ENCODE results near the gene DOCK7. TPM values are rescaled to one million over a fixed set of nuclear protein-coding genes. Genes with fewer than 3 reads are reported as not detected.

The DOCK7 gene
- total and polyA plus RNA-seq, 4 experiments from 2014 or later: 4.3 to 20.8 (median 11.0) TPM

DNA sequence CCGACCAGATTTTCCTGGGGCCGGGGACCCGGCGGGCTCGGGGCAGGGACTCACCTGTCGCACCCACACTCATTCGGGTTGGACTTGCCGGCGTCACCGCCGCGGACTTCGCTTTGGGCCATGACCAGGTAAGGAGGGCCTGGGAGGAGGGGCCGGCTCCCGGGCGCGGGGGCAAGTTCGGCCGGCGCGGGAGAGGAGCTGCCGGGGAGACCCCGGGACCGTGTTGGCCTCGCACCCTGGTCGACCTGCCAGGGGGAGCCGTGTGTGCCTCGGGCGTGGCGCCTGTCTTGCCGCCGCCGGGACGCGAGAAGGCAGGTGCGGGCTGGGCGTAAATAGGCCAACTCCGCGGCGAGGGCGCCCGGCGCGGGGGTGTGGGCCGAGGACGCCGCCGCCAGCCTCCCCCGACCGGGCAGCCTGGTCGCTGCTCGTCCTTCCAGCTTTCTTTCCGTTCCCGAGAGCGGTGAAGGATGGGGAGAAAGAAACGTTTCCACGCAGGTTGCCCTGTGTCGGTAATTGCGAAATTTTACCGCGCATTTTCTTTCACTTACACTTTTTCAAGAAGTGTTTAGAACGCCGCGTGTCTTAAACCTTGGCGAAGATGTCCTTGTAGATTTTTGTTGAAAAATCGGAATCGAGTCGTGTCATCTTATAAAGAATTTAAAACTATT, 250.8 kb downstream of the DOCK7 start:
- H3K9me3 ChIP-seq (ENCODE audit: control insufficient read depth in 1 of 2, low read length in 2 of 2): no peaks in the 10 kb centered on the region
- ChIA-PET POLR2A (ENCODE audit: partially characterized antibody) (interaction anchor here (0.6 to 2.0 kb wide), 6 partner anchors 10 to 929 kb away, joined by 3 to 11 read pairs (median 4); partner anchors contain the start of gene ATG4C), CTCF (ENCODE audit: partially characterized antibody) (interaction anchor here (1.1 kb wide), 1 partner anchor 10 kb away, joined by 3 read pairs; no protein-coding TSS in a partner anchor)
- Mint-ChIP-seq H3K4me3 (peak overlapping the region; percentile 87 to 97 (median 96)), H3K36me3 (peaks cover 13 to 33% of the 10 kb centered on the region in 2 donors), H3K9me3 (peaks cover 0 to 3% (median 0%) of the 10 kb centered on the region in 8 donors), H3K27ac (peak overlapping the region; percentile 75 to 99 (median 92)), H3K27me3 (peaks cover 0 to 2% of the 10 kb centered on the region in 2 donors), H3K4me1 (peaks cover 26 to 62% (median 39%) of the 10 kb centered on the region in 4 donors)
- no peaks in the 10 kb centered on the region for H3K27me3 ChIP-seq (ENCODE audit: insufficient read depth, low read length)
- H3K27ac ChIP-seq (ENCODE audit: low read depth, low read length): peak overlapping the region; percentile 97
- H3K36me3 ChIP-seq (ENCODE audit: insufficient read depth, low read length): peaks cover 11% of the 10 kb centered on the region
- H3K4me3 ChIP-seq (ENCODE audit: low read length in 2 of 2): peak overlapping the region; percentile 84 to 97
- H3K4me1 ChIP-seq (ENCODE audit: insufficient read depth, low read length): peaks cover 45% of the 10 kb centered on the region
- intact Hi-C loops (cut with micrococcal nuclease): loop anchor here (2.0 to 5.0 kb wide), 4 partner anchors 250 to 1359 kb away; partner anchors contain the start of genes ALG6 and DOCK7
- DNase-seq: peak; percentile 39 to 65 (median 51)

DNA sequence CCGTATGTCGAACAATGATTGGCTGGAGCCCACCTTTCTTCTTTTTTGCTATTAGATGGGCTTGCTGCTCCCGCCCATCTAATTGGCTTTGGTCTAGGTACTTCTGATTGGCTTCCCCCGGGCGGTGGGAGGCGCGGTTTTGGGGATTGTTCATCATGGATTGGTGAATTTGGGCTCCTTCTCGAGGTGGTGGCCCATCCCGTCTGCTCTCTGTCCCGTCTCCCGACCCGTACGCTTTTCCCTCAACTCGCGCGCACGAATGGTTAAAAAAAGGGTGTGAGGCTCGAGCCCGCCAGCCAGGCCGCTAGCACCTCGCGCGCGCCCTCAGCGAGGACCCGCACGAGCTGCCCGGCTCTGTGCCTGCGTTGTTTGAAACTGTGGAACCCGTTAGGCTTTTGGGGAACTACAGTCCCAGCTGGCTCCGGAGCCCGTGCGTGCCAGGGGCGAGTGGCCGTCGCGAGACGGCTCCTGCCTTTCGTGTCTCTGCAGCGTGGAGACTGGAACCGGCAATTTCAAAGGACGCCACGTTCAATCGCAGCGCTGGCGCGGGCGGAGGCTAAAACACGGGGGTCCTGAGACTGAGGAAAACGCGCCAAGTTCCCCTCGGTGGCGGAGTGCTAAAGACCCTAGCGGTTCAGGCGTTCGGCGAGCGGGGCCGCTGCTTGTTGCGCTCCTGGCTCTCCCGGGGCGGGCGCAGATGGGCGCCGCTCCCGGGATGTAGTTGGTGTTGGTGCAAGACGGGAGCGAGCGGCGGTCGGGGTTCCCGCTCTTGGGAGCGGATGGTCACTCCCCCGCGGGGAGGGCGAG, 251.5 kb downstream of the DOCK7 start, which contains the start of gene USP1:
TSS of gene USP1 (plus strand) at position 584 of the 807 bp plus-strand sequence. CDS start 2,819 bp downstream, outside the sequence.
- H3K4me1 ChIP-seq (ENCODE audit: insufficient read depth, low read length): peaks cover 43% of the 10 kb centered on the region

DNA sequence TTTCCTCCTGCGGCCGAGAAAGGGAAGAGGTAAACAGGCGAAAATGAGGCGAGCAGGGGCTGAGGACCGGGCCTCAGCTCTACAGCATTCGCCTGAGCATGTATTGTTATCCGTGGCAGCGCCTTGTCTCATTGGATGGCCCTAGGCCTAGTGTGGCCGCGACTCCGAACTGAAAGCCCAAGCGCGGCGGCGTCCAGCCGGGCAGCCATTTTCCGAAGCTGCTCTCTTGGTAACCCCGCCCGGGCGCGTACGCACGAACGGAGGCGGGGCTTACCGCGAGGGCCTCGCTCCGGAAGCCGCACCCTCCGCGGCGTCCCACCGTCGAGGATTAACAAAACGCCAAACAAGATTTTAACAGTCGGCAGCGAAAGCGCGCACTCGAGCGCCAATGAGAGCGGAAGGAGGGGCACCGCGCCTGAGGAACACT, 252.1 kb downstream of the DOCK7 start:
- ChIA-PET POLR2A (ENCODE audit: partially characterized antibody) (interaction anchor here (0.6 to 2.1 kb wide), 16 partner anchors 10 to 1157 kb away, joined by 3 to 14 read pairs (median 4); partner anchors contain the start of genes ATG4C, EFCAB7 and PGM1), CTCF (ENCODE audit: partially characterized antibody) (interaction anchor here (1.1 to 1.4 kb wide), 3 partner anchors 11 to 310 kb away, joined by 3 to 4 read pairs (median 3); partner anchors contain the start of gene DOCK7)
- Histone ChIP-seq H3K27me3 (ENCODE audit: insufficient read depth, low read length) (no peaks in the 10 kb centered on the region), H3K36me3 (ENCODE audit: insufficient read depth, low read length) (no peaks in the 10 kb centered on the region), H3K4me3 (ENCODE audit: low read length in 2 of 2) (peak overlapping the region; percentile 55 to 94), H3K27ac (ENCODE audit: low read depth, low read length) (peak overlapping the region; percentile 97), H3K9me3 (ENCODE audit: control insufficient read depth in 1 of 2, low read length in 2 of 2) (no peaks in the 10 kb centered on the region), H3K4me1 (ENCODE audit: insufficient read depth, low read length) (peaks cover 38% of the 10 kb centered on the region)
- H3K9me3 Mint-ChIP-seq: peaks cover 0 to 3% (median 0%) of the 10 kb centered on the region in 8 donors
- H3K27ac Mint-ChIP-seq: peak overlapping the region; percentile 97 to 100 (median 99)
- intact Hi-C loops (cut with micrococcal nuclease): loop anchor here (1.0 to 5.0 kb wide), 6 partner anchors 251 to 1357 kb away; partner anchors contain the start of genes ALG6, ATG4C, DOCK7 and EFCAB7
- peak in 2 of 5 donors; percentile 96 to 100 for DNase-seq
- H3K27me3 Mint-ChIP-seq: peaks cover 0 to 2% of the 10 kb centered on the region in 2 donors
- peaks cover 23 to 52% (median 33%) of the 10 kb centered on the region in 4 donors for H3K4me1 Mint-ChIP-seq
- H3K4me3 Mint-ChIP-seq: peak overlapping the region; percentile 87 to 97 (median 96)
- peaks cover 7 to 21% of the 10 kb centered on the region in 2 donors for H3K36me3 Mint-ChIP-seq

More for the DNA sequence above, 251.5 kb downstream of the DOCK7 start, which contains the start of gene USP1:
- peaks cover 8 to 27% of the 10 kb centered on the region in 2 donors for H3K36me3 Mint-ChIP-seq
- Histone ChIP-seq H3K27ac (ENCODE audit: low read depth, low read length) (peak within 1 kb of the TSS; percentile 97), H3K4me3 (ENCODE audit: low read length in 2 of 2) (peak within 1 kb of the TSS; percentile 84 to 97), H3K9me3 (ENCODE audit: control insufficient read depth in 1 of 2, low read length in 2 of 2) (no peaks in the 10 kb centered on the region), H3K27me3 (ENCODE audit: insufficient read depth, low read length) (no peaks in the 10 kb centered on the region), H3K36me3 (ENCODE audit: insufficient read depth, low read length) (peaks cover 3% of the 10 kb centered on the region)
- H3K27ac Mint-ChIP-seq: peak within 1 kb of the TSS; percentile 97 to 100 (median 99)
- ChIA-PET CTCF (ENCODE audit: partially characterized antibody) (interaction anchor here (1.1 to 1.4 kb wide), 3 partner anchors 11 to 310 kb away, joined by 3 to 4 read pairs (median 3); partner anchors contain the start of gene DOCK7), POLR2A (ENCODE audit: partially characterized antibody) (interaction anchor here (0.6 to 2.1 kb wide), 15 partner anchors 9 to 1157 kb away, joined by 3 to 14 read pairs (median 4); partner anchors contain the start of genes ATG4C and PGM1)
- H3K4me3 Mint-ChIP-seq: peak within 1 kb of the TSS; percentile 87 to 97 (median 96)
- H3K27me3 Mint-ChIP-seq: peaks cover 0 to 2% of the 10 kb centered on the region in 2 donors
- H3K9me3 Mint-ChIP-seq: peaks cover 0 to 3% (median 0%) of the 10 kb centered on the region in 8 donors
- H3K4me1 Mint-ChIP-seq: peaks cover 24 to 57% (median 36%) of the 10 kb centered on the region in 4 donors
- peak in 4 of 5 donors; percentile 98 to 100 (median 99) for DNase-seq
- intact Hi-C loops (cut with micrococcal nuclease): loop anchor here (1.0 to 5.0 kb wide), 6 partner anchors 251 to 1358 kb away; partner anchors contain the start of genes ALG6, ATG4C, DOCK7 and EFCAB7

DNA sequence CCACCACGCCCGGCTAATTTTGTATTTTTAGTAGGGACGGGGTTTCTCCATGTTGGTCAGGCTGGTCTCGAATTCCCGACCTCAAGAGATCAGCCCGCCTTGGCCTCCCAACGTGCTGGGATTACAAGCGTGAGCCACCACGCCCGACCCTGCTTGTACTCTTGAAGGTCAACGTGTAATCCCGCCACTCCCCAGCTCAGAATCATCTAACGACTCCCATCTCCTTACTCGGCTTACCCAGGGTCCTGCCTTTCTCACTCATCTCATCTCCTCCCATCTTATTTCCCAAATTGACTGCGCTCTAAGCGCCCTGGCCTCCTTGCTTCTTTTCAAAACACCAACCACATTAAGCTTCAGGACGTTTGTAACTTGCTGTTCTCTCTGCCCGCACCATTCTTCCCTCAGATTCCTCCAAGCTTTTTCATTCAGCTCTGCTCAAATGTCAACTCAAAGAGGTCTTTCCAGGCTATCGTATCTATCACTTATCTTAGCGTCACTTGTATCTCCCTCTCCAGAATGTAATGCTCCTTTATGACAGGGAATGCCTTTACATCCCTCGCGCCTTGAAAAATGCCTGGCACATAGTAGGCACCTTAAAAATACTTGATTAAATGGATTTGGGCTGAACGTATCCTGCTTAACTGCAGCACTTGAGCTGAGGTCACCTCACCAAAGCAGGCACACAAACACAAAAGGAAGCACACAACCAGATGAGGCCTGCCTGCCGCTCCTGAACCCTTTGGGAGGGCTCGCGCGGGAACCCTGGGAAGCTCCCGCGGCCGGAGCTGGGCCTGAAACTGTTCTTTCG, 252.8 kb downstream of the DOCK7 start:
- H3K9me3 Mint-ChIP-seq: peaks cover 0 to 3% (median 0%) of the 10 kb centered on the region in 8 donors
- peaks cover 4 to 18% of the 10 kb centered on the region in 2 donors for H3K36me3 Mint-ChIP-seq
- intact Hi-C loops (cut with micrococcal nuclease): loop anchor here (1.0 to 5.0 kb wide), 6 partner anchors 252 to 1357 kb away; partner anchors contain the start of genes ALG6, ATG4C, DOCK7 and EFCAB7
- peak overlapping the region; percentile 55 to 94 for H3K4me3 ChIP-seq (ENCODE audit: low read length in 2 of 2)
- peaks cover 32% of the 10 kb centered on the region for H3K4me1 ChIP-seq (ENCODE audit: insufficient read depth, low read length)
- ChIA-PET POLR2A (ENCODE audit: partially characterized antibody) (interaction anchor here (0.8 to 2.1 kb wide), 15 partner anchors 10 to 1216 kb away, joined by 3 to 14 read pairs (median 4); partner anchors contain the start of genes ATG4C, EFCAB7 and PGM1), CTCF (ENCODE audit: partially characterized antibody) (interaction anchor here (1.4 kb wide), 2 partner anchors 253 to 311 kb away, joined by 3 to 4 read pairs; partner anchors contain the start of gene DOCK7)
- no peaks in the 10 kb centered on the region for H3K9me3 ChIP-seq (ENCODE audit: control insufficient read depth in 1 of 2, low read length in 2 of 2)
- peak overlapping the region; percentile 97 to 100 (median 99) for H3K27ac Mint-ChIP-seq
- peak overlapping the region; percentile 97 for H3K27ac ChIP-seq (ENCODE audit: low read depth, low read length)
- DNase-seq: peak in 1 of 5 donors; percentile 2
- H3K4me1 Mint-ChIP-seq: peaks cover 18 to 46% (median 28%) of the 10 kb centered on the region in 4 donors
- H3K27me3 ChIP-seq (ENCODE audit: insufficient read depth, low read length): no peaks in the 10 kb centered on the region
- peaks cover 0 to 2% of the 10 kb centered on the region in 2 donors for H3K27me3 Mint-ChIP-seq
- H3K36me3 ChIP-seq (ENCODE audit: insufficient read depth, low read length): no peaks in the 10 kb centered on the region
- peak overlapping the region; percentile 87 to 97 (median 96) for H3K4me3 Mint-ChIP-seq

DNA sequence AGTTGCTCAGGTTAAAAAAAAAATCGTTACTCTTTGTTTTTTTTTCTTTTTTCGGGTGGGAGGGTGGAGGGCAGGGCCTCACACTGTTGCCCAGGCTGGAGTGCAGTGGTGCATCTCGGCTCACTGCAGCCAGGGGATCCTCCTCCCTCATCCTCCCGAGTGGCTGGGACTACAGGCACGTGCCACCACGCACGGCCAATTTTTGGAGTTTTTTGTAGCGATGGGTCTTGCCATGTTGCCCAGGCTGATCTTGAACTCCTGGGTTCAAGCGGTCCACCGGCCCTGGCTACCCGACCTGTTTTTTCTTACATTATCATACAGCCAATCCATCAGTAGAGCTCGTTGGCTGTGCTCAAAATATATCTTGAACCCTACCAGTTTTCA, 253.6 kb downstream of the DOCK7 start:
- ChIA-PET CTCF (ENCODE audit: partially characterized antibody) (no interaction called here), POLR2A (ENCODE audit: partially characterized antibody) (interaction anchor here (1.0 to 2.1 kb wide), 2 partner anchors 9 to 1217 kb away, joined by 3 to 14 read pairs; no protein-coding TSS in a partner anchor)
- H3K9me3 Mint-ChIP-seq: peaks cover 0 to 3% (median 0%) of the 10 kb centered on the region in 8 donors
- peaks cover 3 to 14% of the 10 kb centered on the region in 2 donors for H3K36me3 Mint-ChIP-seq
- no peaks in the 10 kb centered on the region for H3K9me3 ChIP-seq (ENCODE audit: control insufficient read depth in 1 of 2, low read length in 2 of 2)
- H3K4me1 ChIP-seq (ENCODE audit: insufficient read depth, low read length): peaks cover 26% of the 10 kb centered on the region
- no peaks in the 10 kb centered on the region for H3K27me3 ChIP-seq (ENCODE audit: insufficient read depth, low read length)
- intact Hi-C loops (cut with micrococcal nuclease): loop anchor here (5.0 kb wide), 1 partner anchor 253 kb away; the partner anchor contains the start of gene DOCK7
- no peak overlapping the region for H3K27ac ChIP-seq (ENCODE audit: low read depth, low read length)
- H3K4me3 Mint-ChIP-seq: peak overlapping the region in 5 of 8 donors; percentile 9 to 26 (median 21)
- H3K4me3 ChIP-seq (ENCODE audit: low read length in 2 of 2): no peak overlapping the region
- H3K27me3 Mint-ChIP-seq: peaks cover 0 to 2% of the 10 kb centered on the region in 2 donors
- DNase-seq: no peak
- H3K27ac Mint-ChIP-seq: peak overlapping the region in 4 of 7 donors; percentile 48 to 99 (median 86)
- H3K36me3 ChIP-seq (ENCODE audit: insufficient read depth, low read length): no peaks in the 10 kb centered on the region
- peaks cover 13 to 37% (median 20%) of the 10 kb centered on the region in 4 donors for H3K4me1 Mint-ChIP-seq

All from CD4-positive, alpha-beta memory T cell (primary cell).